ENCODE results near the gene C15orf62.

The C15orf62 gene

DNA sequence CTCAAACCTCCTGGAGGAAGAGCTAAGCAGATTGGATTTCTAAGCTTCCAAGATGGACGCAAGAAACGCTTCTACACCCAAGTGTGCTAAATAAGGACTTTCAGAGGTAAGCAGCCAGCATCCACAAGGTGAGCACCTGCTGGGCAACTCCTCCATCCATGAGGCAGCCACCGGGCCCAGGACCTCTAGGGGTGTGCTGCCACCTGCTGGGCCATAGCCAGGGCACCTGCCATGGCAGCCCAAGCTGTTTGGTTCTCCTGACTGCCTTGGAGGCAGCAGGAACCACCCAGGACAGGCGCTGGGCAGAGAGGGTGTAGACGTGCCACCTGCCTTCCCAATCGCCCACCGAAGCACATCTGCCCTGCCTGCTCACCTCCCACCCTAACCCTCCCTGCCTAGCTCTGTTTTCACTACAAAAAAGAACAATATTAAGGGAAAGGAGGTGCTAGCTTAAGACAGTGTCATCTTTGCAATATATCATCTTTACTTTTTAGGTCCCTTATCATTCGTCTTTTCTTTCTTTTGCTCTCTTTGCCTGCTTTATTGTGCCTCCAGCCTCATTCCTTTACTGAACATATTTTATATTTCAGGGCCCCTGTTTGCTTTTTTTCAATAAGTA is 12.9 kb downstream of the C15orf62 start:
- no peak for DNase-seq

DNA sequence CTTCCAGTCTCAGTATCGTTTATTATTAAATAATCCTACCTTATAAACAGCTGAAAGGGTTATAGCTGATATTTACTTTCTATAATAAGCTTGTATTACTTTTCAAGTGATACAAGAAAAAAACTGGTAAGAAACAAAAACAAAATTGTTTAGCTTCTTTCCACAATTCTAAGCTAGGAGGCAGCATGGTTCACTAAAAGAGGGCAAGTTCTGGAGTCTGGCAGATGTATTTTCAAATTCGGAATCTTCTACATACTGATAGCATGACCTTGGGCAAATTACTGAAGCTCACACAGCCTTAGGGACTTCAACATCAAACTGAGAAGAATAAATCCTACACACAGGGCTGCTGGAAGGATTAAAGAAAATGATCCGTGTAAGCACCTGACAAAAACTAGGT is 15.4 kb downstream of the C15orf62 start:
- DNase-seq: no peak

DNA sequence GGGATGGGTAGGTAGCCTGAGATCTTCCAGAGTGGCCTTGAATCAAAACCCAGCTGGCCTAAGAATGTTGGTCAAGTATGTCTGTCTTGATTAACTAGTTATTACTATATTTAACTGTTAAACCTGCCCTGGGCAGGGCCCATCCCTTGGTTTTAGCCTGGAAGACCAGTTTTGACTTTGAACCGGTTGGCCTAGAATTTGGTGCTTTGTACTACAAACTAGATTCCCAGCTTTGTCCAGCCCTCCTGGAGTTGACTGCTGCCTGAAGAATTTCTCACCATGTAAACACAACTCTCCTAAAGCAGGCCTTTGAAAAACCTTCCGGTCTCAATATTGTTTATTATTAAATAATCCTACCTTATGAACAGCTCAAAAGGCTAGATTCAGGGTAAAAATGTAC is 16.0 kb downstream of the C15orf62 start:
- DNase-seq: no peak

DNA sequence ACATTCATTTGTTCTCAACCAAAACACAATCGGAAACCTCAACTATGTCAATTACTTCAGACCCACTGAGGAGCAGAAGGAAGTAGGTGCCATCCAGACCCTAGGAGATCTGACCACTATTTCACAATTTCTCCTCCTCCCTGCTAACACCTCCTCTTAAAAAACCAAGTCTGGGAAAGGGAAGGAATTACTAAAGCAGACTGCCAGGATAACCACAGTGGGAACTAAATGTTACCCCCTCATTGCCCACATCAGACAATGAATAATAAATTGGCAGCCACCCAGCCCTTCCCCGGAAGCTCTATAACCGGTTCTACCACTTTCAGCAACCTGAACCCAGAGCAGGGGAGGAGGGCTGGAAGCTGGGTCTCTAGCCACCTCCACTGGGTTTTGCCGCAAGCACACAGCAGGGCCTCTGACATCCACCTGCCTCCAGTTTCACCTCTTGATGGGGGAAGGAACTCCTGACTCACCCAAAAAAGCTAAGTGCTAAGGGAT is 17.6 kb downstream of the C15orf62 start:
- peak; percentile 69 for DNase-seq

DNA sequence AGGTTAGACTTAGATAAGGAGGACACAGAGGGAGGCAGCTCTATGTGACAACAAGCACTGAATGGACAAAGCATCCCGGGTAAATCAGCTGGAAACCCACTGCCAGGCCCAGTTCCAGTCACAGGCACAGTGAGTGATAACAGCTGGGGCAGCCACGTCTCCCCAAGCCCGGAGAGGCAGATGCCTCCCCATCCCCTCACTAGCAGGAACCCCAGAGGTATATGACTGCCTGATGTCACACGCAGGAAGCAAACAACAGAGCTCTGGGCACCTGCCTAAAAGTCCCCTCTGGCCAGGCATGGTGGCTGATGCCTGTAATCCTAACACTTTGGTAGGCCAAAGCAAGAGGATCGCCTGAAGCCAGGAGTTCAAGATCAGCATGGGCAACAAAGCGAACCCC is 18.2 kb downstream of the C15orf62 start:
- no peak for DNase-seq

DNA sequence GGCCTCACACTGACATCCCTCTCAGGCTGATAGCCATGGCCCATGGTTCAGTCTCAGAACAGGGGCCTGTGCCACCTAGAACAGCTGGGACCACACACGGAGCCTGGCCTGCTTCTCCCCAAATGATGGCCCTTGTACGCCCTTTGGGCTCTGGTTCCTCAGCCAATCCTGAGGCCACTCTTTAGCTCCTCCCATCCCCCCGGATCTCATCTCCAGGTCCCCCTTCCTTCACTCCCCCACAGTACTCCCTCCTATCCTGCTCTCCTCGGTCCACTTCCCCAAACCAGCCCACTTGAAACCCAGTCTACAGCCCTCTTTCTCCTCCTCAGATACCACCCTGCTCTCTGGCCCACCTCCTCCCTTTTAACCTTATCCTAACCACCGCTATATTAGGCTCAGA is 19.3 kb downstream of the C15orf62 start:
- no peak for DNase-seq

DNA sequence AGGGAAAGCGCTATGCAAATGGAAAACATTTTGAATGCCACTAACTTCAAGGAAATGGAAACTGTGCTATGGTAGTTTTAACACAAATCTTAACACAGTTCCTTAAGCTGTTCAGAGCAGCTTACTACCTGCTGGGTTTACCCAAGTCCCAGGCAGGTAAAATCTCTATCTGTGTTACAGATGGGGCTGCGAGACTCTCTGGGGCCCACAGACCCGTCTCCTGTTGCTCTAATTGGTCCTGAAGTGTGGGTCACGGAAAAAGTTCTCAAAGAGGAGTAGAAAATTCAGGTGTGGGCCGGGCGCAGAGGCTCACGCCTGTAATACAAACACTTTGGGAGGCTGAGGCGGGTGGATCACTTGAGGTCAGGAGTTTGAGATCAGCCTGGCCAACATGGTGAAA is 20.2 kb downstream of the C15orf62 start:
- DNase-seq: no peak

DNA sequence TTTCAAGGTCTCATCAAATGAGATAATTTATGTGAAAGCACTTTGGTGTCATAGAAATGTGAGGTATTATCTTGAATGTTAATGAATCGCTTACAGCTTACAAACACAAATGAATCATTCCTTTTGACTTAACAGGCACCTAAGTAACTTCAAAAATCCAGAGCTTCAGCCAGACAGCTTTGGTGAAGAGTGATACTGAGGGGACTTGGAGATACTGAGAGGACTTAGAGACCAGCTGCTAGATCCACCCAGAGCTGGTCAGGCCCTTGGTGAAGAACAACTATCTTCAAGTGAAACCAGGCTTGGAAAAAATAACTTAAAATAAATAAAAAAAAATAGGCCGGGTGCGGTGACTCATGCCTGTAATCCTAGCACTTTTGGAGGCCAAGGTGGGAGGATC is 20.9 kb downstream of the C15orf62 start:
- peak; percentile 15 for DNase-seq

DNA sequence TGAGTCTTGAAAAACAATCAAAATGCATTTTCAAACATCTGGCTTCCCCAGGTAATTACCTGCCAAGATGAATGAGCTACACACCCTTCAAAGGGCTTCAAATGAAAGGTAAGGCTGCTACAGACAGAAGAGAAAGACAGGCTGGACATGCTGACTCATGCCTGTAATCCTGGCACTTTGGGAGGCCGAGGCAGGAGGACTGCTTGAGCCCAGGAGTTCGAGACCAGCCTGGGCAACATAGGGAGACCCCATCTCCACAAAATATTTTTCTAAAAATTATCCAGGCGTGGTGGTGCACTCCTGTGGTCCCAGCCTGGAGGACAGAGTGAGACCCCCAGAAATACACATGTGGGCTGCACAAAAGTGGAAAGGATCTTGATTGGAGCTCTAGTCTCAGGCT is 22.6 kb downstream of the C15orf62 start:
- DNase-seq: no peak

DNA sequence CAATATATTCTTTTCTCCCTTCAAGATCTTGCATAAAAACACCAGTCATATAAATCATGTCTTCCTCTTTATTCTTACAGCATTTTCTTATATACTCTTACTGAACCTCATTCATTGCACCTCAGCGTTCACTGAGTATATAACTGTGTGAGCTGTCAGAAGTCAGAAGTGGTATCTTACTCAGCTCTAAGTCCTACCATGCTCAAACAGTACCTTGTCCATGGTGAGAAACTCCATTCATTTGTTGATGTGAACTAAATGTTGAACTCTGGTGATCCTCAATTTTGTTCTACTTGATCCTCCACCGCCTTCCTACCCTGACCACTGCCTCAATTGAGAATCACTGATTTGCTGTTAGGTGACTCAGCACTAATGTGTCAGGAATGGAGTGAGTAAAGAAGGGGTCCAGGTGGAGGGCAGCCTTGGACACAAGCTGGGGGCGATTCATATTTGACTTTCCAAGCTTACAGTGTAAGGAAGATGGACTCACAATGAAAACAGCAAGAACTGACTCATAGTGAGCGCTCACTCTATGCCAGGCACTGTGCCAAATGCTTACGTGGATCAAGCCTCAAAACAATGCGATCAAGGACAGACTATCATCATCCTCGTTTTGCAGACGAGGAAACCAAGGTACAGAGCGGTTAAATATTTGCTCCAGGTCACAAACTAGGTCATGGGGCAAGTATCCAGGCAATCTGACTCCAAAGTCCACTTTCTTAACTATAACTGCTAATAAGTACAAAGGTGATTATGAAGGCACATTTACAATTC is 23.6 kb downstream of the C15orf62 start:
- DNase-seq: peak; percentile 89

DNA sequence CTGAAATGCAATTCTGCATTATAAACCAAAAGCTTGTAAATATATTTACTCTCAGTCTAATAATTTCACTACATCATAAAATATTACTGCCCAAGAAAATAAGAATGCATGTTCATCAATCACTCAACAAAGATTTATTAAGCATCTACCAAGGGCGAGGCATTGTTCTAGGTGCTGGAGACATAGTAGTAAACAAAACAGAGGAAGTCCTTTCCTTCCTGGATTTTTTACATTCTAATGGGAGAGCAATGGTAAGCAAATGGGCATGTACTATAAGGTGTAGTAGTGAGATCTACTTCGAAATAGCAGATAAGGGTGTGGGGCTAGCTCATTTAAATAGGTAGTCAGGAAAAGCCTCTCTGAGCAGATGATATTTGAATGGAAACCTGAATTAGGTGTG is 26.3 kb downstream of the C15orf62 start:
- no peak for DNase-seq

DNA sequence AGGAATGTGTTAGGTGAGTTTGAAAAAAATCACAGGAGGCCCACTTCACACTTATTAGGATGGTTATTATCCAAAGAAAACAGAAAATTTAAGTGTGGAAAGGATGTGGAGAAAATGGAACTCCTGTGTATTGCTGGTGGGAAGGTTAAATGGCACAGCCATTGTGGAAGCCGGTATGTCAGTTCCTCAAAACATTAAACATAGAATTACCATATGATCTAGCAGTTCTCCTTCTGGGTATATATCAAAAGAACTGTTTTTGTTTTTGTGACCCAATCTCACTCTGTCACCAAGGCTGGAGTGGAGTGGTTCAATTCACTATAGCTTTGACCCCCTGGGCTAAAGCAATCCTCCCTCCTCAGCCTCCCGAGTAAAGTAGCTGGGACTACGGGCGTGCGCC is 26.7 kb downstream of the C15orf62 start:
- DNase-seq: no peak

DNA sequence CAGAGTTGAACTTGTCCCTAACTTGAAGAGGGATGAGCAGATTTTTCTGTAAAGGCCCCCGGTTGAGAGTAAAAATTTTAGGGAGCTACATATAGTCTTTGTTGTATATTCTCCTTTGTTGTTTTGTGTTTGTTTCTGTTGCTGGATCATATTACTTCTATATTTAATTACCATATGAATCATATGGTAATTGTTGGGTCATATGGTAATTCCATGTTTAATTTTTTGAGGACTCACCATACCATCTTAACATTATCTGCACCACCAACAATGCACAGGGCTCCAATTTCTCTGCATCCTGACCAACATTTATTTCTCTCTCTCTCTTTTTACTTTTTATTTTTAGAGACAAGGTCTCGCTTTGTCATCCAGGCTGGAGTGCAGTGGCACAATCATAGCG is 29.7 kb downstream of the C15orf62 start:
- DNase-seq: no peak

DNA sequence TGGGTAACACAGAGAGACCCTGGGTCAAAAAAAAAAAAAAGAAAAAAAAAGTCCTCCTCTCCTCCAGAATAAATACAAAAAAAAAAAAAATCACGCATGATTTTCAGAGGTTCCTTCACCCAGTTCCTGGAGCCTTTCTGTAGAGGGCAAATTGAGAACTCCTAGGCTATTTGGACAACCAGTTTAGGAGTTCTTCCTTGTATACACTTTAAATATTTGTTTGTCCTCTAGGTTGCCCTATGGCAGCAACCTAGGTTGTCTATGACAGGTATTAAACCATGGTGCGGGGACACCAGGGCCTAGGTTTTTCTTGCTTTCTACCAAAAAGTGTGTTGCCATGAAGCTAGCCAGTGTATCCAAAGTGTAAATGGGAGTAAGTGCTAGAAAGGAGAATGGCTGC is 33.3 kb downstream of the C15orf62 start:
- DNase-seq: no peak

DNA sequence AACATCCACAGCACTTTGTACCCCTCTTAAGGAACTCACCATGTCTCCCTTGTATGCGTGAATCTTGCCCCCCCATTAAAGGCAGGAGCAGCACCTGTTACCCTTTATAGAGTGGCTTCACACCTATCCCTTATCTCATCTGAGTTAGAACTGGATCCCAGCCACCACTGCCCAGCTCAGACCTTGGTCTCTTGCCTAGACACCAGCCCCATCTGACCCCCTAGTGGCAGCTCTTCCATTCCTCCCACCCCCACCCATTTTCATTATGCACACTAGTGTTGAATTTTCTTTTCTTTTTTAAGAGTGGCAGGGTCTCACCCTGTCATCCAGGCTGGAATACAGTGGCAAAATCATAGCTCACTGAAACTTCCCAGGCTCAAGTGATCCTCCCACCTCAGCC is 33.9 kb downstream of the C15orf62 start:
- DNase-seq: no peak

DNA sequence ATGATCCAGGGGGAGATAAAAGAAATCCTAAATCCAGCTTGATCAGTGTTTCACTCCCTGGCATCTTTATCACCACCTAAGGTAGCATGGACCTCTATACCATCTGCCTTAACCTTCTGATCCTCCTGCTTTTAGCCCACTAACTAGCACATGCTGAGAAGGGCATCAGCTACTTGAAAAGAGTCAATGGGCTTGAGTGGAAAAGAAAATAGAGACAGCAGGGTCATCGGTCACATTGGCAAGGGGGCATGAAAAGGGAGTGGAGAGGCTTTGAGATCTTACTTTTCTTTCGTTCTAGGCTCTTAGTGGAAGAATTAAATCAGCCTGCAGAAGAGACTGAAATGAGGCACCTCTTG is 36.9 kb downstream of the C15orf62 start:
- no peak for DNase-seq

DNA sequence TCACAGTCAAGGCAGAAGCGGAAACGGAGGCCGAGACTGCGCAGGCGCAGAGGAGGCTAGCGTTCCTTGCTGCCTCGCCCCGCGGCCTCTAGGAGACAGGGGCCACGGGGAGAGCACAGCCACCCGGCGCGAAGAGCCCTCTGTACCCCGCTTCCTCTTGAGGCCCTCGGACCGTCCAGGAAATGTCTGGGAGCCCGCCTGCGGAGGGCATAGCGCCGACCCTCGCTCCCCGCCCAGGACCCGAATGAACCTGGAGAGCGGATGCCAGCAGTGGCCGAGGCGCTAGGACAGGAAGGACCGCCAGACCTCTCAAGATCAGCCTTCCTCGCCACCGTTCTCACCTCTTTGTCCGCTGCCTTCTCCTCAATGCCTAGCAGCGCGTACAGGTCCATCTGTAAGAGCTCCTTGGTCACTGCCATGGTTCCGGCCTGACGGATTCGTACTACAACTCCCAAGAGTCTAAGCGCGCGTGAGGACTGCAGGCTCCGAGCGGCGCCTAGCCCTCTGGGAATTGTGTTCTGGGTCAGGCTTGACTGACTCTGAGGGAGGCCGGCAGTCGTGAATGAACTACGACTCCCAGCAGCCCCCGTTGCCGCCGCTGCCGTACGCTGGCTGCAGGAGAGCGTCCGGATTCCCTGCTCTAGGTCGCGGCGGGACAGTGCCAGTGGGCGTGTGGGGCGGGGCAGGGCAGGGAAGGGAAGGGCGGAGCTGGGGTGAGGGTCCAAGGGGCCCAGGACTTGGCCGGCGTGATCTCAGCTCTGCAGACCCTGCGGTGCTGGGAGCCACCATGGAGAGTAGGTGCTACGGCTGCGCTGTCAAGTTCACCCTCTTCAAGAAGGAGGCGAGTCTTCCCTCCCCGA is 37.5 kb downstream of the C15orf62 start, which contains the start of the genes DNAJC17 and ZFYVE19:
DNAJC17 (minus strand) TSS at position 446 of the 860 bp plus-strand sequence; CDS start at position 419, 27 bp downstream.
ZFYVE19 (plus strand) TSS at position 62 of the 860 bp plus-strand sequence; CDS start at position 563, 501 bp downstream.
- peak; percentile 99 for DNase-seq

DNA sequence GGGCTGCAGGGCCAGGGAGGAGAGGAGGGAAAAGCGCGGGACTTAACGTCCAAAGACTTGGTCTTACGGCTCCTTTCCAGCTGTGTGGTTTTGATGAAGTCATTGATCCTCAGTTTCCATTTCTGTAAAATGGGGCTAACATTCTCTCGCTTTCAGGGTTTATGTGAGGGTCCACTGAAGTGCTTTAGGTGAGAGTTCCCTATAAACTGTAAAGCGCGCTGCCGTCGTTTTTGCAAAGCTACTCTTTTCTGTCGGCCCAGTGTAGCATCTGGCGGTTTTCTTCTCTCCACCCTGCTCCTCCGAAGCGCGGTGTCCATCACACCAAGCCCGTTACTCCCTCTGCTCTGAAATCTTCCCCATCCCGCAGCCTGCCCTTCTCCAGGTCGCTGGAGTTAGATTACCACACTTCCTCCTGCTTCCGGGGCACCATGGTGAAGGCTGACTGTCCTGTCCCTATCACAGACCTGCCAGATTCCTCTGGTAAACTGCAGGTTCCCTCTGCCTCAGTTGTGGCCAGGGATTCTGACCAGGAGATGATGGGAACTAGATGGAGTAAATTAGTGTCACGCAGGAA is 38.2 kb downstream of the C15orf62 start:
- no peak for DNase-seq

DNA sequence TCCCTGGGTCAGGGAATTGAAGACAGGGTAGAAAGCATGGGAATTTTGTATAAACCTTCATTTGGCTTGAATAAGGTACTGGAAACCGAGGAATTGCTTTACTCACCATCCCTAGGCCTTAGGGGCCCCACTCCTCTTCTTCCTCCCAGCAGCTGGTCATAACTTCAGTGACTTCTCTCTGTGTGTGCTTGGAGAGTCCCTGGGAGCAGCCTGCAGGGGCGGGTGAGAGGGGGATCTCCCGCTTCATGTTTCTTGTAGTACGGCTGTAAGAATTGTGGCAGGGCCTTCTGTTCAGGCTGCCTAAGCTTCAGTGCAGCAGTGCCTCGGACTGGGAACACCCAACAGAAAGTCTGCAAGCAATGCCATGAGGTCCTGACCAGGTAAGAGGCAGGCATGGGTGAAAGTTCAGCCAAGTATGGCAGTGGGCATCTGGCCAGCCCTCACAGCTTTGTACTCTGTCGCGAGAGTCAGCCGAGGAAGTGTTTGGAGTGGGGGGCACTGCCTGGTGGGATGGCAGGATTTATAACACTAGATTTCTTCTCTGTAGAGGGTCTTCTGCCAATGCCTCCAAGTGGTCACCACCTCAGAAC is 39.2 kb downstream of the C15orf62 start:
- no peak for DNase-seq

DNA sequence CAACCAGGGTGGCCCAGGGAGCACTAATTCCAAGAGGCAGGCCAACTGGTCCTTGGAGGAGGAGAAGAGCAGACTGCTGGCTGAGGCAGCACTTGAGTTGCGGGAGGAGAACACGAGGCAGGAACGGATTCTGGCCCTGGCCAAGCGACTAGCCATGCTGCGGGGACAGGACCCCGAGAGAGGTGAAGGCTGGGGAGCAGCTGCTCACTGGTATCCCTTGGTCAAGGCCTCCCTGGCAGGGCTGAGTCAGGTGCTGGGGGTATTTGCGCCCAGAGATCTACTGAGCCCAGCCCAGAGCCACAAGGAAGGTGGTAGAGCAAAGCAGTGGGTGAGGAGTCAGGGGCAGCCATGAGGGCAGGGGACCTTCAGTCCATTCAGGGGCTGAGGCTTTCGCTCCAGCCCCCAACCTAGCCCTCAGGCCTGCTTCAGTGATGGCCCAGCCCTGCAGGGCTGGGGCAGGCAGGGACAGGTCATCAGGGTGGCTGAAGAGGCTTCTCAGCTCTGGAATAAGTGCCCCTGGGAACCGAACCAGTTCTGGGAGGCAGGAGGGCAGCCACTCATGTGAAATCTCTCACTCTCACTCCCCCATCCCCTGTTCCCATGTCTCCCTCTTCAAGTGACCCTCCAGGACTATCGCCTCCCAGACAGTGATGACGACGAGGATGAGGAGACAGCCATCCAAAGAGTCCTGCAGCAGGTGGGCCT is 43.1 kb downstream of the C15orf62 start:
- DNase-seq: no peak

DNA sequence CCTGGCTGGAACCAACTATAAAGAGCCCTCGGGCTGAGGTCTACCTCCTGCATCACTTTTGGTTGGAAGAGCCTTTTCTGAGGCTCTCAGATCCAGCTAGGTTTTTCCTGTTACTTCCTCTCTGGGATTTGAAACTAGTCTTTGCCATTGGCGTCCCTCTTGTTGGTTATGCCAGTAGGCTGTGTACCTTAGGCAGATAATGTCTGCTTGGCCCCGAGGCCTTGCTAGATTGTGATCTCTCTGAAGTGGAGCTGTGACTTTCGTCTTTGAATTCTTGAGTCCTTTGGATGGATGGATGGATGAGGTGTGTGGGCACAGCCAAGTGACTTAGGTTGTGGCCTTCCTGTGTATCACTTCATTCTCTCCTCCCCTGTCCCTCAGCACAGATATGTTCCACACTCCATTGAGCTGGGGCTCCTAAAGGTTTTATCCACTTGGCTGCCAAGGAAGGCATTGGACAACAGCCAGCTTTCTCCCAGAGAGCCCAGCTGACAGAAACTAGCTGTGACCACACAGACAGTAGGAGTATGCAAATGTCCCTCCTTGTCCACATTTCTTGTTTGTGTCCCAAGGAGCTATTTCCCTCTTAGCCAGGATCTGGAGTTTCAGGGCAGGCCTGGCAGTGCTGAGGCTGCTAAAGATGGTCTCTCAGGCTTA is 45.4 kb downstream of the C15orf62 start:
- DNase-seq: no peak
